AG10803 (cell line): ENCODE data around the gene CPHXL2.
A peak's percentile ranks its signal among the peaks of the same experiment; 100 is the strongest.

Source experiments
- DNase-seq: peaks from one replicate; pipeline ENCODE4 v3.0.0; 2010; ENCODE audit warnings: low read depth
- H3K4me3 ChIP-seq: 2 replicates; pipeline ENCODE4 v1.5.1; 2011; ENCODE audit warnings: mild to moderate bottlenecking, low read length, control low read depth
- CTCF ChIP-seq: conservative IDR thresholded peaks from 2 replicates; pipeline ENCODE4 v1.5.1; 2011; ENCODE audit warnings: mild to moderate bottlenecking, low read length, control low read depth, inconsistent platforms

The CPHXL2 gene

GRCh38 chr16:75620326-75621169, 56.3 kb downstream of the CPHXL2 start:
- TF ChIP-seq CTCF: no peak
- no peak for DNase-seq
- H3K4me3 ChIP-seq: no peak overlapping the region

- no peak overlapping the region for H3K4me3 ChIP-seq
- DNase-seq: no peak
- TF ChIP-seq CTCF: no peak
Observed at GRCh38 chr16:75618780-75619179, 58.0 kb downstream of the CPHXL2 start.

GRCh38 chr16:75617121-75617520, 59.7 kb downstream of the CPHXL2 start:
- TF ChIP-seq CTCF: no peak
- DNase-seq: no peak
- no peak overlapping the region for H3K4me3 ChIP-seq

GRCh38 chr16:75616521-75617010, 60.2 kb downstream of the CPHXL2 start:
- DNase-seq: no peak
- no peak for TF ChIP-seq CTCF
- H3K4me3 ChIP-seq: no peak overlapping the region

- no peak for TF ChIP-seq CTCF
- no peak overlapping the region for H3K4me3 ChIP-seq
Observed at GRCh38 chr16:75615619-75616018, 61.2 kb downstream of the CPHXL2 start.

GRCh38 chr16:75614066-75614897, 62.5 kb downstream of the CPHXL2 start:
- DNase-seq: peak; percentile 42
- no peak for TF ChIP-seq CTCF
- no peak overlapping the region for H3K4me3 ChIP-seq

More at GRCh38 chr16:75615619-75616018, 61.2 kb downstream of the CPHXL2 start:
- no peak for DNase-seq
